GM19463 (cell line): ENCODE results near the gene OR56B4.
"Not testable (repeated sequence)": the region's sequence is repeated elsewhere in the genome, so short reads cannot be mapped to it uniquely, and the experiment has no call there.

Experiments
- ATAC-seq: cut with Tn5 transposase; IDR thresholded peaks from one replicate; pipeline ENCODE4 v1.9.1; 2021; ENCODE audit warnings: mild to moderate bottlenecking, moderate library complexity; ENCODE audit not compliant: unreplicated experiment

Gene OR56B4

DNA sequence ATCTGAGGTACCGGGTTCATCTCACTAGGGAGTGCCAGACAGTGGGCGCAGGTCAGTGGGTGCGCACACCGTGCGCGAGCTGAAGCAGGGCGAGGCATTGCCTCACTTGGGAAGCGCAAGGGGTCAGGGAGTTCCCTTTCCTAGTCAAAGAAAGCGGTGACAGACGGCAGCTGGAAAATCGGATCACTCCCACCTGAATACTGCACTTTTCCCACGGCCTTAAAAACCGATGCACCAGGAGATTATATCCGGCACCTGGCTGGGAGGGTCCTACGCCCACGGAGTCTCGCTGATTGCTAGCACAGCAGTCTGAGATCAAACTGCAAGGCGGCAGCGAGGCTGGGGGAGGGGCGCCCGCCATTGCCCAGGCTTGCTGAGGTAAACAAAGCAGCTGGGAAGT is 36.3 kb downstream of the OR56B4 start:
- ATAC-seq = not testable (repeated sequence)

DNA sequence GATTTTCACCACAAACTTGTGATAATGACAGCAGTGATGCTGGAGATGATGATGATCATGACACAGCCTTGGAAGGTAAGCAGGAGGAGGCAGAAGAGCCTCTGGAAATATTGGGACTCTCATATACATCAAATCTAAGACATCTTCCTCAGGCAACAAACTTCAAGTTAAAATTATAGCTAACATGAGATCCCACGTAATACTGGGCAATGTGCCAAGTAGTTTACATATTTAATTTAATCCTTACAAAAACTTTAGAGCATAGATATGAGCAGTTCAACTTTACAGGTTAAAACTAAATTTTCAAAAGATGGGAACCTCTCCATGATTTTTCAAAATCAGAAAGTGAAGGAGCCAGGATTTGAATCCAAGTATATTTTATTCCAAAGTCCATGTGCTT is 43.6 kb downstream of the OR56B4 start:
- no peak for ATAC-seq

DNA sequence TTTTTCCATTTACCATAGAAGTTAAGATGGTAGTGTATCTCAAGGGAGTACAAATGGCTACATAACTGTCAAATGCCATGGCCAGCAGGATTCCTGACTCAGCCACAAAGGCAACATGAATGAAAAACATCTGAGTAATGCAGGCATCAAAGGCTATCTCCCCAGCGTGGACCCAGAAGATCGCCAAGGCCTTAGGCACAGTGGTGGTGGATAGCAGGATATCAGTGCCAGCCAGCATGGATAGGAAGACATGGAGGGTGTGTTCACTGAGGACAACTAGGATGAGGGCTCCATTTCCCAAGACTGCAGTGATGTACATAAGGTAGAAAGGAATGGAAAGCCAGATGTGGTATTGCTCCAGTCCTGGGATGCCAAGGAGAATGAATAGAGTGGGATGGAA is 44.6 kb downstream of the OR56B4 start:
- no peak for ATAC-seq

DNA sequence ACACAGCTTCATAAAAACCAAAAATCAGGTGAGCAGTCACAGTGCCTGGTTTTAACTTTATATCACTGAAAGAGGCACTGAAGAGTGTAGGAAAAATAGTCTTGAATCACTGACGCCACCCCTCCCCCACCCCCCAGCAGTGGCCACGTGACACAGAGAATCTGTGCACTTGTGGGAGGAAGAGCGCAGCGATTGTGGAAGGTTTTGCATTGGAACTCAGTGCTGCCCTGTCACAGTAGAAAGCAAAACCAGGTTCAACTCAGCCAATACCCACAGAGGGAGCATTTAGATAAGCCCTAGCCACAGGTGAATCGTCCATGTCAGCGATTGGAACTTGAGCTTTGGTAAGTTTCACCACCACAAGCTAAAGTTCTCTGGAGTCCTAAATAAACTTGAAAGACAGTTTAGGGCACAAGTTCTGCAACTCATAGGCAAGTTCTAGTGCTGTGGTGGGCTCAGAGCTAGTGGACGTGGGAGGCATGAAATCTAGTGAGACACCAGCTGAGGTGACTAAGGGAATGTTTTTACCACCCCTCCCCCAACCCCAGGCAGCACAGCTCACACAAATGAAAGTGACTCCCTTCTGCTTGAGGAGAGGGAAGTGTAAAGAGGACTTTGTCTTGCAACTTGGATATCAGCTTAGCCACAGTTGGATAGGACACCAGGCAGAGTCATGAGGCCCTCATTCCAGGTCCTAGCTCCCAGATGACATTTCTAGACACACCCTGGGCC is 49.3 kb downstream of the OR56B4 start:
- ATAC-seq = no peak
